Measurements from ENCODE around the gene ARFGAP1.
A peak's percentile ranks its signal among the peaks of the same experiment; 100 is the strongest.
"Not testable (repeated sequence)": the region's sequence is repeated elsewhere in the genome, so short reads cannot be mapped to it uniquely, and the experiment has no call there.

Gene ARFGAP1

GRCh38 chr20:63292292-63292701, 19.7 kb downstream of the ARFGAP1 start:
- no peak for DNase-seq (ENCODE audit: low spot score)

- no peak for DNase-seq (ENCODE audit: low spot score)
Observed at GRCh38 chr20:63292904-63293303, 20.3 kb downstream of the ARFGAP1 start, which contains the start of gene COL20A1. Gene COL20A1 (plus strand): TSS chr20:63293186. CDS start chr20:63295108, 1,922 bp downstream.

- DNase-seq (ENCODE audit: low spot score): no peak
Observed at GRCh38 chr20:63293456-63293855, 20.8 kb downstream of the ARFGAP1 start.

- no peak for DNase-seq (ENCODE audit: low spot score)
Observed at GRCh38 chr20:63293871-63294535, 21.4 kb downstream of the ARFGAP1 start.

GRCh38 chr20:63294536-63294900, 21.9 kb downstream of the ARFGAP1 start:
- no peak for DNase-seq (ENCODE audit: low spot score)

- DNase-seq (ENCODE audit: low spot score): no peak
Observed at GRCh38 chr20:63295018-63295417, 22.4 kb downstream of the ARFGAP1 start.

GRCh38 chr20:63295422-63295821, 22.8 kb downstream of the ARFGAP1 start:
- peak; percentile 61 for DNase-seq (ENCODE audit: low spot score)

GRCh38 chr20:63295846-63296245, 23.2 kb downstream of the ARFGAP1 start:
- no peak for DNase-seq (ENCODE audit: low spot score)

- no peak for DNase-seq (ENCODE audit: low spot score)
Observed at GRCh38 chr20:63296531-63297299, 24.1 kb downstream of the ARFGAP1 start.

GRCh38 chr20:63297371-63297781, 24.8 kb downstream of the ARFGAP1 start:
- no peak for DNase-seq (ENCODE audit: low spot score)

GRCh38 chr20:63297796-63298572, 25.4 kb downstream of the ARFGAP1 start:
- DNase-seq (ENCODE audit: low spot score): no peak

GRCh38 chr20:63298731-63299312, 26.2 kb downstream of the ARFGAP1 start:
- no peak for DNase-seq (ENCODE audit: low spot score)

- no peak for DNase-seq (ENCODE audit: low spot score)
Observed at GRCh38 chr20:63301671-63302070, 29.1 kb downstream of the ARFGAP1 start.

GRCh38 chr20:63303095-63303666, 30.6 kb downstream of the ARFGAP1 start:
- no peak for DNase-seq (ENCODE audit: low spot score)

- no peak for DNase-seq (ENCODE audit: low spot score)
Observed at GRCh38 chr20:63305393-63305792, 32.8 kb downstream of the ARFGAP1 start.

- not testable (repeated sequence) for DNase-seq (ENCODE audit: low spot score)
Observed at GRCh38 chr20:63305933-63306672, 33.5 kb downstream of the ARFGAP1 start.

- no peak for DNase-seq (ENCODE audit: low spot score)
Observed at GRCh38 chr20:63306673-63307537, 34.3 kb downstream of the ARFGAP1 start.

- DNase-seq (ENCODE audit: low spot score): no peak
Observed at GRCh38 chr20:63307538-63308217, 35.1 kb downstream of the ARFGAP1 start.

GRCh38 chr20:63308218-63308911, 35.8 kb downstream of the ARFGAP1 start:
- DNase-seq (ENCODE audit: low spot score): no peak

Data from putamen (tissue), 1 donor.